Panc1 (cell line): ENCODE results near the gene EPHB1.

Experiments
- CTCF ChIP-seq: fragments of 450-650 bp; IDR thresholded peaks from 2 replicates; pipeline ENCODE4 v1.5.1; 2017; ENCODE audit warnings: mild to moderate bottlenecking
- SIN3A ChIP-seq: IDR thresholded peaks from 2 replicates; pipeline ENCODE4 v1.6.1; 2012; ENCODE audit warnings: low read depth, mild to moderate bottlenecking, low read length, moderate library complexity, borderline replicate concordance; ENCODE audit not compliant: insufficient read depth

GRCh38 chr3:134849561-134849960 lies 54.5 kb downstream of the EPHB1 start:
- no peak for TF ChIP-seq CTCF
- TF ChIP-seq SIN3A = no peak
